ENCODE measurements around the gene TUBA8.
"Not testable (repeated sequence)": the region's sequence is repeated elsewhere in the genome, so short reads cannot be mapped to it uniquely, and the experiment has no call there.

TUBA8 gene

GRCh38 chr22:18173441-18173840, 62.8 kb downstream of the TUBA8 start:
- not testable (repeated sequence) for H3K36me3 ChIP-seq (ENCODE audit: insufficient read depth, low read length); H3K9ac ChIP-seq (ENCODE audit: low read depth, low read length); H3K4me1 ChIP-seq (ENCODE audit: insufficient read depth, low read length); H3K9me3 ChIP-seq (ENCODE audit: control insufficient read depth, insufficient read depth, low read length)
